H1 (cell line): ENCODE results near the gene KLK12. TPM values are rescaled to one million over a fixed set of nuclear protein-coding genes. Genes with fewer than 3 reads are reported as not detected.

ENCODE experiments used
- CTCF ChIA-PET: fragments of 300-600 bp; sonication (Branson Sonifier 250); formaldehyde crosslinking; loops from one replicate; lab custom pipeline; 2021; ENCODE audit not compliant: partially characterized antibody; lab: Charles Lee
- POLR2A ChIA-PET: fragments of 300-600 bp; sonication (Branson Sonifier 250); formaldehyde crosslinking; loops from one replicate; lab custom pipeline; 2021; ENCODE audit warnings: inconsistent platforms; ENCODE audit not compliant: partially characterized antibody; lab: Charles Lee
- DNase-seq, 2 experiments: peaks; one replicate each; pipeline versions ENCODE4 v3.0.0 to v3.0.0-alpha.2; 2010 to 2022; ENCODE audit warnings: low spot score in 2 of 2, low read depth in 1 of 2, mixed read lengths in 1 of 2
- FAIRE-seq: peaks from 2 replicates; lab custom pipeline; 2011; peaks lifted over from hg19 to GRCh38; lab: Jason Lieb, UNC
- H2AFZ ChIP-seq: 2 replicates; pipeline ENCODE4 v1.8.1; 2012; ENCODE audit warnings: low read length, inconsistent platforms
- H2AK5ac ChIP-seq: 2 replicates; pipeline ENCODE4 v1.6.1; 2013; ENCODE audit warnings: low read depth, low read length
- H2BK120ac ChIP-seq: replicated peaks from 2 replicates; pipeline ENCODE3; 2013; ENCODE audit warnings: low read depth, low read length, inconsistent platforms
- H2BK12ac ChIP-seq: 2 replicates; pipeline ENCODE4 v1.6.1; 2013; ENCODE audit warnings: low read depth, low read length
- H2BK15ac ChIP-seq: 2 replicates; pipeline ENCODE4 v1.6.1; 2013; ENCODE audit warnings: low read length
- H2BK20ac ChIP-seq: 2 replicates; pipeline ENCODE4 v1.6.1; 2013; ENCODE audit warnings: low read length
- H2BK5ac ChIP-seq: 2 replicates; pipeline ENCODE4 v1.6.1; 2013; ENCODE audit warnings: low read depth, low read length
- H3K14ac ChIP-seq: 2 replicates; pipeline ENCODE4 v1.6.1; 2013; ENCODE audit warnings: inconsistent platforms; ENCODE audit not compliant: insufficient read length
- H3K18ac ChIP-seq: 2 replicates; pipeline ENCODE4 v1.6.1; 2013; ENCODE audit warnings: low read length; ENCODE audit errors: extremely low read depth
- H3K23ac ChIP-seq: 2 replicates; pipeline ENCODE4 v1.6.1; 2013; ENCODE audit warnings: inconsistent platforms; ENCODE audit not compliant: insufficient read length
- H3K23me2 ChIP-seq: 2 replicates; pipeline ENCODE4 v1.6.1; 2013; ENCODE audit warnings: low read depth, low read length
- H3K27ac ChIP-seq: 2 replicates; pipeline ENCODE4 v1.6.1; 2011; ENCODE audit warnings: low read depth, low read length, inconsistent platforms
- H3K27me3 ChIP-seq, 4 experiments: replicated peaks in 1 of 4; 1 replicate in 1 of 4; 2 replicates in 3 of 4; pipeline versions ENCODE4 v1.6.1 to v1.8.1; 2011 to 2013; ENCODE audit warnings: low read length in 3 of 4, mild to moderate bottlenecking in 3 of 4, inconsistent platforms in 2 of 4, mixed read lengths in 2 of 4, moderate library complexity in 1 of 4; ENCODE audit not compliant: control insufficient read depth in 3 of 4, insufficient read depth in 3 of 4; ENCODE audit errors: extremely low read depth in 1 of 4
- H3K36me3 ChIP-seq, 4 experiments: 2 replicates each; pipeline versions ENCODE4 v1.6.1 to v1.8.1; 2011 to 2013; ENCODE audit warnings: mild to moderate bottlenecking in 4 of 4, low read length in 3 of 4, moderate library complexity in 2 of 4, control low read depth in 1 of 4, inconsistent platforms in 1 of 4; ENCODE audit not compliant: insufficient read depth in 4 of 4, control insufficient read depth in 2 of 4
- H3K4ac ChIP-seq: replicated peaks from 2 replicates; pipeline ENCODE3; 2013; ENCODE audit warnings: low read length, low read depth, mixed read lengths, inconsistent platforms; ENCODE audit not compliant: insufficient read length
- H3K4me1 ChIP-seq, 4 experiments: replicated peaks in 1 of 4; 1 replicate in 1 of 4; 2 replicates in 3 of 4; pipeline versions ENCODE4 v1.6.1 to v1.8.1; 2011 to 2013; ENCODE audit warnings: low read length in 3 of 4, inconsistent platforms in 2 of 4, mixed read lengths in 1 of 4; ENCODE audit not compliant: insufficient read depth in 4 of 4, control insufficient read depth in 3 of 4
- H3K4me2 ChIP-seq, 2 experiments: 2 replicates each; pipeline versions ENCODE4 v1.6.1 to v1.8.1; 2011 to 2013; ENCODE audit warnings: low read depth in 2 of 2, low read length in 2 of 2, control low read depth in 1 of 2, inconsistent platforms in 1 of 2, mild to moderate bottlenecking in 1 of 2; ENCODE audit not compliant: insufficient read depth in 1 of 2
- H3K4me3 ChIP-seq, 4 experiments: fragments of 200-600, 300-600 bp in 1 of 4; sonication (generic), shearing (Covaris generic), sonication (Bioruptor Twin) in 1 of 4; 2 replicates each; pipeline versions ENCODE4 v1.5.1 to v1.8.1; 2011 to 2016; ENCODE audit warnings: low read length in 4 of 4, low read depth in 3 of 4, control low read depth in 2 of 4, inconsistent platforms in 2 of 4, mild to moderate bottlenecking in 2 of 4, mixed read lengths in 1 of 4, moderate library complexity in 1 of 4; ENCODE audit not compliant: insufficient read depth in 2 of 4; ENCODE audit errors: extremely low read depth in 1 of 4
- H3K56ac ChIP-seq: replicated peaks from 2 replicates; pipeline ENCODE3; 2013; ENCODE audit warnings: low read depth, mild to moderate bottlenecking, mixed read lengths, low read length, inconsistent platforms; ENCODE audit not compliant: insufficient read length
- H3K79me1 ChIP-seq: 2 replicates; pipeline ENCODE4 v1.6.1; 2013; ENCODE audit warnings: low read depth, low read length, control low read depth
- H3K79me2 ChIP-seq, 2 experiments: 2 replicates each; pipeline versions ENCODE4 v1.6.1 to v1.8.1; 2012 to 2013; ENCODE audit warnings: low read length in 2 of 2, mild to moderate bottlenecking in 2 of 2, inconsistent platforms in 1 of 2; ENCODE audit not compliant: insufficient read depth in 2 of 2, control insufficient read depth in 1 of 2
- H3K9ac ChIP-seq, 4 experiments: replicated peaks in 1 of 4; 1 replicate in 1 of 4; 2 replicates in 3 of 4; pipeline versions ENCODE4 v1.6.1 to v1.8.1; 2011 to 2013; ENCODE audit warnings: low read depth in 3 of 4, low read length in 3 of 4, control low read depth in 2 of 4, mild to moderate bottlenecking in 2 of 4, moderate library complexity in 2 of 4, inconsistent platforms in 1 of 4; ENCODE audit errors: extremely low read depth in 1 of 4
- H3K9me3 ChIP-seq, 2 experiments: 2 replicates each; pipeline versions ENCODE4 v1.6.1 to v1.8.1; 2012 to 2013; ENCODE audit warnings: mild to moderate bottlenecking in 2 of 2, moderate library complexity in 2 of 2, control low read depth in 1 of 2, inconsistent platforms in 1 of 2, low read depth in 1 of 2, low read length in 1 of 2, mixed read lengths in 1 of 2; ENCODE audit not compliant: insufficient read depth in 2 of 2
- H4K20me1 ChIP-seq, 2 experiments: replicated peaks in 1 of 2; 2 replicates each; pipeline versions ENCODE3 to v1.8.1; 2011 to 2013; ENCODE audit warnings: inconsistent platforms in 2 of 2, low read length in 2 of 2, mild to moderate bottlenecking in 1 of 2; ENCODE audit not compliant: insufficient read depth in 2 of 2, control insufficient read depth in 1 of 2
- H4K5ac ChIP-seq: 2 replicates; pipeline ENCODE4 v1.6.1; 2013; ENCODE audit warnings: low read length, low read depth, mixed read lengths, inconsistent platforms; ENCODE audit not compliant: insufficient read length
- H4K8ac ChIP-seq: 2 replicates; pipeline ENCODE4 v1.8.0; 2013; ENCODE audit warnings: mild to moderate bottlenecking, moderate library complexity, low read length, inconsistent platforms; ENCODE audit not compliant: insufficient read depth; ENCODE audit errors: extremely low read depth
- H4K91ac ChIP-seq: replicated peaks from 2 replicates; pipeline ENCODE3; 2013; ENCODE audit warnings: low read length, mixed read lengths, inconsistent platforms; ENCODE audit not compliant: insufficient read length
- ASH2L ChIP-seq: fragments of 200-600, 300-600 bp; sonication (generic); IDR thresholded peaks from one replicate; pipeline ENCODE4 v1.7.1; 2017; ENCODE audit warnings: low read length
- JUND ChIP-seq: IDR thresholded peaks from 2 replicates; pipeline ENCODE4 v1.6.1; 2011; ENCODE audit warnings: mild to moderate bottlenecking, improper control_type of control experiment, low read length
- NANOG ChIP-seq: IDR thresholded peaks from 2 replicates; pipeline ENCODE4 v1.6.1; 2011; ENCODE audit warnings: low read length, low read depth, mild to moderate bottlenecking, inconsistent platforms; ENCODE audit not compliant: insufficient read depth, poor library complexity, severe bottlenecking
- RAD21 ChIP-seq, 2 experiments: IDR thresholded peaks in 1 of 2; conservative IDR thresholded peaks in 1 of 2; 2 replicates each; pipeline ENCODE4 v1.6.1; 2011; ENCODE audit warnings: low read depth in 2 of 2, low read length in 2 of 2, improper control_type of control experiment in 1 of 2, inconsistent platforms in 1 of 2, mild to moderate bottlenecking in 1 of 2, moderate library complexity in 1 of 2
- SAP30 ChIP-seq: fragments of 300-600 bp; sonication (generic); IDR thresholded peaks from 2 replicates; pipeline ENCODE4 v1.7.1; 2012; ENCODE audit warnings: low read length, moderate library complexity, mild to moderate bottlenecking, inconsistent platforms; ENCODE audit not compliant: insufficient read depth, insufficient replicate concordance
- SIX5 ChIP-seq: IDR thresholded peaks from 2 replicates; pipeline ENCODE4 v1.6.1; 2011; ENCODE audit warnings: mild to moderate bottlenecking, low read depth, low read length
- TEAD4 ChIP-seq: IDR thresholded peaks from 2 replicates; pipeline ENCODE4 v1.6.1; 2012; ENCODE audit warnings: low read depth, low read length, inconsistent platforms, mixed read lengths
- WGBS, 2 experiments: shearing (Covaris generic) in 1 of 2; methylation state at CpG; one replicate each; pipeline versions ENCODE4 v1.1.6 to v1.1.7; 2013 to 2015; ENCODE audit warnings: low lambda C conversion rate in 2 of 2, mixed read lengths in 2 of 2, inconsistent platforms in 1 of 2, low coverage in 1 of 2, missing lambda C conversion rate in 1 of 2; ENCODE audit not compliant: insufficient replicate concordance in 2 of 2, insufficient coverage in 1 of 2, insufficient read length in 1 of 2; ENCODE audit errors: extremely low coverage in 1 of 2, missing lambda C conversion rate in 1 of 2; 5-methylcytosine and 5-hydroxymethylcytosine counted together
- polyA plus RNA-seq, 7 experiments: library from polyadenylated mRNA; depleted of rRNA in 3 of 7; stranded (reverse) in 5 of 7; unstranded in 2 of 7; fragments of >200 nt in 5 of 7; fragments of 200-250 nt in 2 of 7; gene quantifications; 1 replicate in 5 of 7; 2 replicates in 1 of 7; 4 replicates in 1 of 7; pipeline versions ENCODE4 v1.2.1 to v1.2.3, GENCODE V29; 2011 to 2013; ENCODE audit warnings: missing spikeins in 2 of 7, mixed read lengths in 2 of 7
- total RNA-seq: library from RNA; stranded (reverse); fragmentation: NEBNext Ultra II Directional; extraction: Animal tissue kit (Norgen Biotek cat#: 25700); gene quantifications from 2 replicates; pipeline ENCODE4 v1.2.1, GENCODE V29; 2021
- TF ChIP-seq, protein P1 (sequence below): IDR thresholded peaks from 2 replicates; pipeline ENCODE4 v1.6.1; 2011; ENCODE audit warnings: low read depth, mild to moderate bottlenecking, low read length; ENCODE audit not compliant: insufficient read depth
- TF ChIP-seq, protein P2 (sequence below): IDR thresholded peaks from 2 replicates; pipeline ENCODE4 v1.6.1; 2011; ENCODE audit warnings: low read length, improper control_type of control experiment

The KLK12 gene
- total and polyA plus RNA-seq, 2 of the 8 experiments (the other 6 are each of a cell fraction or from before 2014, with no cell fraction given) = 0.24 TPM; not detected in 1

DNA sequence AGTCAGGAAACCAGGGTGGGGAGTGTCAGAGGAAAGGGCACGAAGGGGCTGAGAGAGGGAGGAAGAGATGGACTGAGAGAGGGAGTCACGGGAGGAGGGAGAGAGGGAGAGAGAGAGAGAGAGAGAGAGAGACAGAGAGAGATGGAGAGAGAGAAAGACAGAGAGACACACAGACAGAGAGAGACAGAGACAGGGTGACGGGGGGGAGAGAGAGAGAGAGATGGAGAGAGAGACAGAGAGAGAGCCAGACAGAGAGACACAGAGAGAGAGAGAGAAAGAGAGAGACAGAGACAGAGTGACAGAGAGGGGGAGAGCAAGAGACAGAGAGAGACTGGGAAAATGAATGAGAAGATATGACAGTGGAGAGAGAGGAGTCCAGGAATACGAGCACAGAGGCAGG, 48.4 kb upstream of the KLK12 start:
- H3K27me3 ChIP-seq = no peaks in the 10 kb centered on the region
- TF ChIP-seq, protein P1, sequence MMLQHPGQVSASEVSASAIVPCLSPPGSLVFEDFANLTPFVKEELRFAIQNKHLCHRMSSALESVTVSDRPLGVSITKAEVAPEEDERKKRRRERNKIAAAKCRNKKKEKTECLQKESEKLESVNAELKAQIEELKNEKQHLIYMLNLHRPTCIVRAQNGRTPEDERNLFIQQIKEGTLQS = no peak
- no peak for TF ChIP-seq NANOG
- TF ChIP-seq JUND = no peak
- TF ChIP-seq ASH2L = no peak
- TF ChIP-seq SAP30 = no peak
- TF ChIP-seq, protein P2, sequence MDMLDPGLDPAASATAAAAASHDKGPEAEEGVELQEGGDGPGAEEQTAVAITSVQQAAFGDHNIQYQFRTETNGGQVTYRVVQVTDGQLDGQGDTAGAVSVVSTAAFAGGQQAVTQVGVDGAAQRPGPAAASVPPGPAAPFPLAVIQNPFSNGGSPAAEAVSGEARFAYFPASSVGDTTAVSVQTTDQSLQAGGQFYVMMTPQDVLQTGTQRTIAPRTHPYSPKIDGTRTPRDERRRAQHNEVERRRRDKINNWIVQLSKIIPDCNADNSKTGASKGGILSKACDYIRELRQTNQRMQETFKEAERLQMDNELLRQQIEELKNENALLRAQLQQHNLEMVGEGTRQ = no peak
- TF ChIP-seq SIX5 = no peak
- TF ChIP-seq TEAD4 = no peak
- no peak for TF ChIP-seq RAD21 (IDR thresholded peaks at IDR 0.05 in 1 of 2, conservative IDR thresholded peaks at IDR 0.05 in 1 of 2; ENCODE audit: low read depth in 2 of 2, low read length in 2 of 2)
- no peak overlapping the region for H4K8ac ChIP-seq
- peaks cover 0 to 4% (median 2%) of the 10 kb centered on the region in 4 experiments; a peak in 2 of 7 replicates for H3K4me1 ChIP-seq
- no peak overlapping the region for H2BK12ac ChIP-seq
- no peaks in the 10 kb centered on the region for H3K23me2 ChIP-seq
- H2BK15ac ChIP-seq = no peak overlapping the region
- H2AFZ ChIP-seq = no peak overlapping the region
- H3K9me3 ChIP-seq = no peaks in the 10 kb centered on the region
- H4K91ac ChIP-seq = no peak overlapping the region
- 94% methylated on average over 2 of the region's 4 CpGs; no CpG with 5 or more reads in 1 of the 2 experiments for WGBS, 2 experiments
- no peak overlapping the region for H2BK20ac ChIP-seq
- no peak overlapping the region for H3K14ac ChIP-seq
- no peak for DNase-seq
- no peak overlapping the region for H2AK5ac ChIP-seq
- no peaks in the 10 kb centered on the region for H3K79me1 ChIP-seq
- no peak for FAIRE-seq
- H4K5ac ChIP-seq = no peak overlapping the region
- ChIA-PET CTCF (no interaction called here), POLR2A (no interaction called here)
- no peak overlapping the region for H3K4me3 ChIP-seq
- no peak overlapping the region for H3K56ac ChIP-seq
- no peak overlapping the region for H3K23ac ChIP-seq
- no peaks in the 10 kb centered on the region for H3K79me2 ChIP-seq
- no peak overlapping the region for H3K9ac ChIP-seq
- no peaks in the 10 kb centered on the region for H3K36me3 ChIP-seq
- no peak overlapping the region for H3K4ac ChIP-seq
- H2BK5ac ChIP-seq = no peak overlapping the region
- H2BK120ac ChIP-seq = no peak overlapping the region
- no peak overlapping the region for H3K27ac ChIP-seq
- H3K4me2 ChIP-seq = no peak overlapping the region
- no peaks in the 10 kb centered on the region for H4K20me1 ChIP-seq
- H3K18ac ChIP-seq = no peak overlapping the region
